ENCODE data around the gene LNX1.

The LNX1 gene

GRCh38 chr4:53534684-53535083 lies 56.6 kb downstream of the LNX1 start:
- TF ChIP-seq CTCF (IDR thresholded peaks at IDR 0.05; ENCODE audit: borderline replicate concordance, control extremely low read depth, extremely low read depth, insufficient read depth, missing control alignments), result no peak
- in situ Hi-C loops (cut with MboI; ENCODE audit: low sequenced_read_pairs, unreplicated experiment), result no loop called here

GRCh38 chr4:53532521-53532920 lies 58.8 kb downstream of the LNX1 start:
- in situ Hi-C loops (cut with MboI; ENCODE audit: low sequenced_read_pairs, unreplicated experiment), result no loop called here
- TF ChIP-seq CTCF (IDR thresholded peaks at IDR 0.05; ENCODE audit: borderline replicate concordance, control extremely low read depth, extremely low read depth, insufficient read depth, missing control alignments), result no peak
- no peak for DNase-seq (ENCODE audit: low spot score)

More at GRCh38 chr4:53534684-53535083, 56.6 kb downstream of the LNX1 start:
- no peak for DNase-seq (ENCODE audit: low spot score)

GRCh38 chr4:53531585-53532224 lies 59.6 kb downstream of the LNX1 start:
- in situ Hi-C loops (cut with MboI; ENCODE audit: low sequenced_read_pairs, unreplicated experiment), result no loop called here
- DNase-seq (ENCODE audit: low spot score), result no peak
- TF ChIP-seq CTCF (IDR thresholded peaks at IDR 0.05; ENCODE audit: borderline replicate concordance, control extremely low read depth, extremely low read depth, insufficient read depth, missing control alignments), result no peak

GRCh38 chr4:53529025-53529424 lies 62.3 kb downstream of the LNX1 start:
- DNase-seq (ENCODE audit: low spot score), result no peak
- no peak for TF ChIP-seq CTCF (IDR thresholded peaks at IDR 0.05; ENCODE audit: borderline replicate concordance, control extremely low read depth, extremely low read depth, insufficient read depth, missing control alignments)
- in situ Hi-C loops (cut with MboI; ENCODE audit: low sequenced_read_pairs, unreplicated experiment), result no loop called here

- no peak for DNase-seq (ENCODE audit: low spot score)
- TF ChIP-seq CTCF (IDR thresholded peaks at IDR 0.05; ENCODE audit: borderline replicate concordance, control extremely low read depth, extremely low read depth, insufficient read depth, missing control alignments), result no peak
- in situ Hi-C loops (cut with MboI; ENCODE audit: low sequenced_read_pairs, unreplicated experiment), result no loop called here
Measured at GRCh38 chr4:53527930-53528329, 63.4 kb downstream of the LNX1 start.

- TF ChIP-seq CTCF (IDR thresholded peaks at IDR 0.05; ENCODE audit: borderline replicate concordance, control extremely low read depth, extremely low read depth, insufficient read depth, missing control alignments), result no peak
- in situ Hi-C loops (cut with MboI; ENCODE audit: low sequenced_read_pairs, unreplicated experiment), result no loop called here
Measured at GRCh38 chr4:53527326-53527725, 64.0 kb downstream of the LNX1 start.

More at GRCh38 chr4:53527326-53527725, 64.0 kb downstream of the LNX1 start:
- no peak for DNase-seq (ENCODE audit: low spot score)
